ENCODE results near the gene STMN3.
"Not testable (repeated sequence)": the region's sequence is repeated elsewhere in the genome, so short reads cannot be mapped to it uniquely, and the experiment has no call there.

DNA sequence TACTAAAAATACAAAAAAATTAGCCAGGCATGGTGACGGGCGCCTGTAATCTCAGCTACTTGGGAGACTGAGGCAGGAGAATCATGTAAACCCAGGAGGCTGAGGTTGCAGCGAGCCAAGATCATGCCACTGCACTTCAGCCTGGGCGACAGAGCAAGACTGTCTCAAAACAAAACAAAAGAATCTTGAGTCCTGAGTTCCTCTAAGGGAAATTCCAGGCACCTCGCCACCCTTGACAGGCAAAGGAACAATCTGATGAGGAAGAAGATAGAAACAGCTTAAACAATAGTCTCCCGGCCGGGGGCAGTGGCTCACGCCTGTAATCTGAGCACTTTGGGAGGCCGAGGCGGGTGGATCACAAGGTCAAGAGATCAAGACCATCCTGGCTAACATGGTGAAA is 21.8 kb downstream of the STMN3 start:
- not testable (repeated sequence) for TF ChIP-seq SPI1 (IDR thresholded peaks at IDR 0.05; ENCODE audit: borderline replicate concordance, low read depth); CTCF (IDR thresholded peaks at IDR 0.05; ENCODE audit: insufficient read depth, low read length)
